ENCODE measurements around the gene TUFT1. TPM values are rescaled to one million over a fixed set of nuclear protein-coding genes. Genes with fewer than 3 reads are reported as not detected.

Gene TUFT1
- total and polyA plus RNA-seq, 2 donors (not counting 1 experiment from before 2014, with no cell fraction given), result 0.82 to 2.2 TPM

DNA sequence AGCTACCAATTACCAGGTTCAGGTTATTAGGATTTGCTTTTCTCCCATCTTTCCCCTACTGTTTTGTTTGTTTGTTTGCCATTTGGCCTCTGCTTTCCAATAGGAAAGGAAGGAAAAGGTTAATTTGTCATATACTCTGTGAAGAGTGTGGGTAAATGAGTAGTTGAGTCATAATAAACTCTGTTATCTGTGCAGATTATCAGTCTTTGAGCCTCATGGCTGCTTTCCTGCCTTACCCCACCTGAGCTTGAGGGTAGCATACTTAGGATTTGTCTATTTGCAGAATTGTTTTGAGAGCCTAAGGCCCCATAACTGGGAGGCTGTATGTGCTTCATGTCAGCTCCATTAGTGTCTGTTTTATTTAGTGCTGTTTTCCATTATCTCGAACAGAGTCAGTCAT lies 38.8 kb downstream of the TUFT1 start:
- H3K4me2 ChIP-seq (replicated peaks; ENCODE audit: low read depth, low read length, poor library complexity, severe bottlenecking), result no peak overlapping the region
- TF ChIP-seq, protein P1, sequence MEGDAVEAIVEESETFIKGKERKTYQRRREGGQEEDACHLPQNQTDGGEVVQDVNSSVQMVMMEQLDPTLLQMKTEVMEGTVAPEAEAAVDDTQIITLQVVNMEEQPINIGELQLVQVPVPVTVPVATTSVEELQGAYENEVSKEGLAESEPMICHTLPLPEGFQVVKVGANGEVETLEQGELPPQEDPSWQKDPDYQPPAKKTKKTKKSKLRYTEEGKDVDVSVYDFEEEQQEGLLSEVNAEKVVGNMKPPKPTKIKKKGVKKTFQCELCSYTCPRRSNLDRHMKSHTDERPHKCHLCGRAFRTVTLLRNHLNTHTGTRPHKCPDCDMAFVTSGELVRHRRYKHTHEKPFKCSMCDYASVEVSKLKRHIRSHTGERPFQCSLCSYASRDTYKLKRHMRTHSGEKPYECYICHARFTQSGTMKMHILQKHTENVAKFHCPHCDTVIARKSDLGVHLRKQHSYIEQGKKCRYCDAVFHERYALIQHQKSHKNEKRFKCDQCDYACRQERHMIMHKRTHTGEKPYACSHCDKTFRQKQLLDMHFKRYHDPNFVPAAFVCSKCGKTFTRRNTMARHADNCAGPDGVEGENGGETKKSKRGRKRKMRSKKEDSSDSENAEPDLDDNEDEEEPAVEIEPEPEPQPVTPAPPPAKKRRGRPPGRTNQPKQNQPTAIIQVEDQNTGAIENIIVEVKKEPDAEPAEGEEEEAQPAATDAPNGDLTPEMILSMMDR (IDR thresholded peaks at IDR 0.05), result no peak
- TF ChIP-seq EZH2 (IDR thresholded peaks at IDR 0.05; ENCODE audit: borderline replicate concordance, insufficient read depth, low read depth, low read length, poor library complexity, severe bottlenecking), result no peak
- H3K79me2 ChIP-seq (ENCODE audit: control insufficient read depth, insufficient read depth, low read length), result no peaks in the 10 kb centered on the region
- no peaks in the 10 kb centered on the region for H3K27me3 Mint-ChIP-seq
- no peaks in the 10 kb centered on the region for H3K4me1 ChIP-seq (ENCODE audit: control insufficient read depth in 2 of 2, insufficient read depth in 2 of 2, low read length in 2 of 2)
- ChIA-PET POLR2A (no interaction called here), CTCF (interaction anchor here (1.0 kb wide), 1 partner anchor 15 kb away, joined by 3 read pairs; no protein-coding TSS in a partner anchor)
- DNase-seq, result no peak
- H3K36me3 ChIP-seq (replicated peaks in 1 of 2; ENCODE audit: control extremely low read depth in 1 of 2, control insufficient read depth in 1 of 2, extremely low read depth in 1 of 2, insufficient read depth in 2 of 2, low read length in 1 of 2), result no peaks in the 10 kb centered on the region
- H3K9me3 ChIP-seq (ENCODE audit: control extremely low read depth in 1 of 3, control insufficient read depth in 2 of 3, insufficient read depth in 1 of 3, low read length in 2 of 3), result no peaks in the 10 kb centered on the region
- intact Hi-C loops (cut with micrococcal nuclease), result no loop called here
- no peaks in the 10 kb centered on the region for H3K9me3 Mint-ChIP-seq (ENCODE audit: insufficient read depth)
- ATAC-seq (ENCODE audit: low read depth), result no peak
- no peak overlapping the region for H3K27ac Mint-ChIP-seq
- no peaks in the 10 kb centered on the region for H3K27me3 ChIP-seq (replicated peaks in 1 of 4; ENCODE audit: control extremely low read depth in 1 of 4, control insufficient read depth in 3 of 4, insufficient read depth in 4 of 4, low read length in 3 of 4)
- no peaks in the 10 kb centered on the region for H4K20me1 ChIP-seq (ENCODE audit: control insufficient read depth, insufficient read depth, low read length, poor library complexity, severe bottlenecking)
- H3K4me1 Mint-ChIP-seq, result no peaks in the 10 kb centered on the region
- WGBS (ENCODE audit: insufficient coverage), result no CpG with 5 or more reads among the region's 1 CpG
- no peak overlapping the region for H3K27ac ChIP-seq (ENCODE audit: low read length in 2 of 2)
- H3K9ac ChIP-seq (ENCODE audit: low read length), result no peak overlapping the region
- H3K4me3 Mint-ChIP-seq, result no peak overlapping the region
- H3K4me3 ChIP-seq (ENCODE audit: control extremely low read depth in 1 of 5, extremely low read depth in 1 of 5, insufficient read depth in 1 of 5, low read depth in 2 of 5, low read length in 4 of 5), result no peak overlapping the region
- no peak overlapping the region for H2AFZ ChIP-seq (ENCODE audit: insufficient read depth, low read depth, low read length, poor library complexity, severe bottlenecking)

DNA sequence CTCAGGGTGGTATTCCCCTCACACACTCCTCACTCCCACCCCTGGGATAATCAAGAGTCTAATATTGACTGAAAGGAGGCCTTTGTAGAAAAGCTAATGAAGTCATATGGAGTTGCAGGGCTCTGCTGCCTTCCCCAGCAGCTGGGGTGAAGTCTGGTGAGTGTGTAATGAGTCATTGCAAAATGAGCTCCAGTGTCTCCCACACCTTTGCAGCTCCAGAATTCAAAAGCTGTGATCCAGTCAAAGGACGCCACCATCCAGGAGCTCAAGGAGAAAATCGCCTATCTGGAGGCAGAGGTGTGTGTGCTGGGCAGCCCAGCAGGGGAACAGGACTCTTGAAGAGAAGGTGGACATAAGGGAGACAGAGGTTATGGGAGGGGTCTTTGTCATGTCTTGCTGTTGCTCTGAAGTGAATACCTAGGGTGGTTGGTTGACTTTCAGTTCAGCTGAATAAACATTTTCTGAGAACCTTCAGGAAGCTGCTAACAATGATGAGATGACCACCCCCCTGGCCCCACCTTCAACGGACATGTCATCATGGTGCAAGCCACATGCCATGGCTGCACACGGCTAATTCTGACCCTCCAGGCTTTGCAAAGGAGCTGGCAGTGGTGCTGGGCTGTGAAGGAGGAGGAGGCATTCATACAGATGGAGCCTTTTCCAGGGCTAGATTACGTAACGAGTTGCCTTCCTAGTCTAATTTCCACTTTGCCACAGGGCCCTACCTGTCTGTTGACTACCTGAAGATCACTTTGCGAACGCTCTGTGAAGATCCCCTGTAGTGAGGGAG lies 39.5 kb downstream of the TUFT1 start:
- Histone ChIP-seq H3K9me3 (ENCODE audit: control extremely low read depth in 1 of 3, control insufficient read depth in 2 of 3, insufficient read depth in 1 of 3, low read length in 2 of 3) (no peaks in the 10 kb centered on the region), H3K4me3 (ENCODE audit: control extremely low read depth in 1 of 5, extremely low read depth in 1 of 5, insufficient read depth in 1 of 5, low read depth in 2 of 5, low read length in 4 of 5) (no peak overlapping the region), H3K27ac (ENCODE audit: low read length in 2 of 2) (no peak overlapping the region), H3K79me2 (ENCODE audit: control insufficient read depth, insufficient read depth, low read length) (no peaks in the 10 kb centered on the region), H4K20me1 (ENCODE audit: control insufficient read depth, insufficient read depth, low read length, poor library complexity, severe bottlenecking) (no peaks in the 10 kb centered on the region), H3K4me2 (replicated peaks; ENCODE audit: low read depth, low read length, poor library complexity, severe bottlenecking) (no peak overlapping the region), H3K36me3 (replicated peaks in 1 of 2; ENCODE audit: control extremely low read depth in 1 of 2, control insufficient read depth in 1 of 2, extremely low read depth in 1 of 2, insufficient read depth in 2 of 2, low read length in 1 of 2) (no peaks in the 10 kb centered on the region), H3K4me1 (ENCODE audit: control insufficient read depth in 2 of 2, insufficient read depth in 2 of 2, low read length in 2 of 2) (no peaks in the 10 kb centered on the region), H2AFZ (ENCODE audit: insufficient read depth, low read depth, low read length, poor library complexity, severe bottlenecking) (no peak overlapping the region), H3K9ac (ENCODE audit: low read length) (no peak overlapping the region), H3K27me3 (replicated peaks in 1 of 4; ENCODE audit: control extremely low read depth in 1 of 4, control insufficient read depth in 3 of 4, insufficient read depth in 4 of 4, low read length in 3 of 4) (no peaks in the 10 kb centered on the region)
- Mint-ChIP-seq H3K9me3 (ENCODE audit: insufficient read depth) (no peaks in the 10 kb centered on the region), H3K27me3 (no peaks in the 10 kb centered on the region), H3K4me1 (no peaks in the 10 kb centered on the region), H3K27ac (no peak overlapping the region), H3K4me3 (no peak overlapping the region)
- no peak for ATAC-seq (ENCODE audit: low read depth)
- no peak for TF ChIP-seq EZH2 (IDR thresholded peaks at IDR 0.05; ENCODE audit: borderline replicate concordance, insufficient read depth, low read depth, low read length, poor library complexity, severe bottlenecking)
- TF ChIP-seq, protein P1 (IDR thresholded peaks at IDR 0.05), result no peak
- ChIA-PET POLR2A (no interaction called here), CTCF (interaction anchor here (1.0 kb wide), 1 partner anchor 14 kb away, joined by 3 read pairs; no protein-coding TSS in a partner anchor)
- intact Hi-C loops (cut with micrococcal nuclease), result no loop called here
- DNase-seq, result no peak
- 98% methylated on average over 4 of the region's 8 CpGs for WGBS (ENCODE audit: insufficient coverage)

All from B cell (primary cell).